Astrocyte (in vitro differentiated cells and primary cell): ENCODE data around the gene MYH3. TPM values are rescaled to one million over a fixed set of nuclear protein-coding genes. Genes with fewer than 3 reads are reported as not detected.

Source experiments
- DNase-seq: peaks from one replicate; pipeline ENCODE4 v3.0.0-alpha.2; 2010; ENCODE audit warnings: low read depth
- FAIRE-seq: peaks from 2 replicates; lab custom pipeline; 2011; peaks lifted over from hg19 to GRCh38; lab: Jason Lieb, UNC
- H2AFZ ChIP-seq: 2 replicates; pipeline ENCODE4 v1.6.0; 2012; ENCODE audit warnings: low read depth, low read length, inconsistent platforms
- H3K27ac ChIP-seq: 2 replicates; pipeline ENCODE4 v1.5.1; 2011; ENCODE audit warnings: low read depth, low read length, inconsistent platforms
- H3K27me3 ChIP-seq: 2 replicates; pipeline ENCODE4 v1.6.0; 2011; ENCODE audit warnings: low read length, inconsistent platforms; ENCODE audit not compliant: insufficient read depth
- H3K36me3 ChIP-seq: 2 replicates; pipeline ENCODE4 v1.5.1; 2011; ENCODE audit warnings: low read length, inconsistent platforms; ENCODE audit not compliant: insufficient read depth
- H3K4me1 ChIP-seq: 2 replicates; pipeline ENCODE4 v1.5.1; 2011; ENCODE audit warnings: low read length, inconsistent platforms; ENCODE audit not compliant: insufficient read depth
- H3K4me2 ChIP-seq: 2 replicates; pipeline ENCODE4 v1.6.0; 2012; ENCODE audit warnings: low read length, inconsistent platforms
- H3K4me3 ChIP-seq: 2 replicates; pipeline ENCODE4 v1.5.1; 2011; ENCODE audit warnings: low read depth, mild to moderate bottlenecking, low read length, inconsistent platforms; ENCODE audit not compliant: insufficient read depth
- H3K79me2 ChIP-seq: 2 replicates; pipeline ENCODE4 v1.6.0; 2012; ENCODE audit warnings: mild to moderate bottlenecking, low read length, inconsistent platforms; ENCODE audit not compliant: insufficient read depth
- H3K9ac ChIP-seq: 2 replicates; pipeline ENCODE4 v1.6.0; 2012; ENCODE audit warnings: mild to moderate bottlenecking, low read length, inconsistent platforms
- H3K9me3 ChIP-seq: 2 replicates; pipeline ENCODE4 v1.5.1; 2012; ENCODE audit warnings: low read depth, mild to moderate bottlenecking, low read length, inconsistent platforms; ENCODE audit not compliant: insufficient read depth
- H4K20me1 ChIP-seq: 2 replicates; pipeline ENCODE4 v1.6.0; 2012; ENCODE audit warnings: low read length, inconsistent platforms; ENCODE audit not compliant: insufficient read depth
- H3K27ac Mint-ChIP-seq: one replicate; pipeline ENCODE4 v1.8.0; 2021; ENCODE audit warnings: mild to moderate bottlenecking, mixed read lengths; ENCODE audit not compliant: unreplicated experiment
- H3K27me3 Mint-ChIP-seq: one replicate; pipeline ENCODE4 v1.8.0; 2021; ENCODE audit warnings: low read depth, mixed read lengths; ENCODE audit not compliant: unreplicated experiment
- H3K36me3 Mint-ChIP-seq: one replicate; pipeline ENCODE4 v1.8.0; 2021; ENCODE audit warnings: low read depth, mixed read lengths; ENCODE audit not compliant: unreplicated experiment
- H3K4me1 Mint-ChIP-seq: one replicate; pipeline ENCODE4 v1.8.0; 2021; ENCODE audit warnings: low read depth, mixed read lengths; ENCODE audit not compliant: unreplicated experiment
- H3K4me3 Mint-ChIP-seq: one replicate; pipeline ENCODE4 v1.8.0; 2021; ENCODE audit warnings: mild to moderate bottlenecking, moderate library complexity, mixed read lengths; ENCODE audit not compliant: unreplicated experiment
- H3K9me3 Mint-ChIP-seq: one replicate; pipeline ENCODE4 v1.8.0; 2021; ENCODE audit warnings: mild to moderate bottlenecking, mixed read lengths; ENCODE audit not compliant: unreplicated experiment
- CTCF ChIP-seq: IDR thresholded peaks from 2 replicates; pipeline ENCODE4 v1.5.1; 2011; ENCODE audit warnings: low read depth, mild to moderate bottlenecking, inconsistent platforms, low read length, moderate library complexity; ENCODE audit not compliant: insufficient read depth
- EZH2 ChIP-seq: IDR thresholded peaks from 2 replicates; pipeline ENCODE4 v1.6.1; 2012; ENCODE audit warnings: mild to moderate bottlenecking, low read length, inconsistent platforms; ENCODE audit not compliant: insufficient read depth
- total RNA-seq: library from RNA; stranded (reverse); gene quantifications from 2 replicates; pipeline ENCODE4 v1.2.1, GENCODE V29; 2021

MYH3 gene
- total RNA-seq, 1 donor from 2014 or later: 1.9 TPM

GRCh38 chr17:10598621-10599020 is 58.5 kb downstream of the MYH3 start:
- no peaks in the 10 kb centered on the region for H3K36me3 Mint-ChIP-seq
- H3K4me3 Mint-ChIP-seq: no peak overlapping the region
- Histone ChIP-seq H3K4me1 (no peaks in the 10 kb centered on the region), H3K9me3 (no peaks in the 10 kb centered on the region), H3K9ac (no peak overlapping the region), H3K4me2 (no peak overlapping the region), H3K27me3 (no peaks in the 10 kb centered on the region), H3K4me3 (no peak overlapping the region), H3K27ac (no peak overlapping the region), H4K20me1 (no peaks in the 10 kb centered on the region), H2AFZ (no peak overlapping the region), H3K36me3 (no peaks in the 10 kb centered on the region), H3K79me2 (no peaks in the 10 kb centered on the region)
- TF ChIP-seq CTCF (no peak), EZH2 (no peak)
- H3K27me3 Mint-ChIP-seq: peaks cover 1% of the 10 kb centered on the region
- H3K4me1 Mint-ChIP-seq: peaks cover 5% of the 10 kb centered on the region
- no peak overlapping the region for H3K27ac Mint-ChIP-seq
- FAIRE-seq: no peak
- H3K9me3 Mint-ChIP-seq: no peaks in the 10 kb centered on the region
- no peak for DNase-seq

- H3K27ac ChIP-seq: no peak overlapping the region
- H3K9me3 ChIP-seq: peaks cover 2% of the 10 kb centered on the region
- no peak overlapping the region for H3K9ac ChIP-seq
- no peak for FAIRE-seq
- H3K4me1 ChIP-seq: no peaks in the 10 kb centered on the region
- H3K4me3 ChIP-seq: no peak overlapping the region
- no peaks in the 10 kb centered on the region for H3K4me1 Mint-ChIP-seq
- H3K79me2 ChIP-seq: no peaks in the 10 kb centered on the region
- TF ChIP-seq EZH2 (no peak), CTCF (no peak)
- H4K20me1 ChIP-seq: no peaks in the 10 kb centered on the region
- H3K36me3 Mint-ChIP-seq: no peaks in the 10 kb centered on the region
- H3K27me3 Mint-ChIP-seq: peaks cover 5% of the 10 kb centered on the region
- H2AFZ ChIP-seq: no peak overlapping the region
- no peak overlapping the region for H3K4me2 ChIP-seq
- no peaks in the 10 kb centered on the region for H3K9me3 Mint-ChIP-seq
- no peak for DNase-seq
- H3K27ac Mint-ChIP-seq: no peak overlapping the region
- no peaks in the 10 kb centered on the region for H3K36me3 ChIP-seq
- H3K27me3 ChIP-seq: no peaks in the 10 kb centered on the region
- H3K4me3 Mint-ChIP-seq: no peak overlapping the region
Observed at GRCh38 chr17:10589553-10590145, 67.5 kb downstream of the MYH3 start.

- TF ChIP-seq EZH2 (no peak), CTCF (no peak)
- Mint-ChIP-seq H3K27me3 (peaks cover 9% of the 10 kb centered on the region), H3K9me3 (no peaks in the 10 kb centered on the region), H3K4me3 (no peak overlapping the region), H3K4me1 (no peaks in the 10 kb centered on the region), H3K27ac (no peak overlapping the region), H3K36me3 (no peaks in the 10 kb centered on the region)
- H3K4me3 ChIP-seq: no peak overlapping the region
- no peaks in the 10 kb centered on the region for H3K27me3 ChIP-seq
- H3K4me1 ChIP-seq: no peaks in the 10 kb centered on the region
- no peak for FAIRE-seq
- no peak overlapping the region for H3K27ac ChIP-seq
- no peak for DNase-seq
- no peak overlapping the region for H2AFZ ChIP-seq
- no peak overlapping the region for H3K9ac ChIP-seq
- H3K36me3 ChIP-seq: no peaks in the 10 kb centered on the region
- no peaks in the 10 kb centered on the region for H4K20me1 ChIP-seq
- peaks cover 2% of the 10 kb centered on the region for H3K9me3 ChIP-seq
- no peaks in the 10 kb centered on the region for H3K79me2 ChIP-seq
- H3K4me2 ChIP-seq: no peak overlapping the region
Observed at GRCh38 chr17:10585529-10585928, 71.6 kb downstream of the MYH3 start.
